ENCODE data around the gene METTL24. TPM values are rescaled to one million over a fixed set of nuclear protein-coding genes. Genes with fewer than 3 reads are reported as not detected.

METTL24 gene
- total RNA-seq, 1 experiment from 2014 or later: 0.61 TPM

GRCh38 chr6:110366975-110367374 lies 8.8 kb upstream of the METTL24 start:
- Histone ChIP-seq H3K9me3 (ENCODE audit: control insufficient read depth, low read depth, low read length) (no peaks in the 10 kb centered on the region), H2BK5ac (ENCODE audit: insufficient read length, low read length) (no peak overlapping the region), H3K23me2 (ENCODE audit: insufficient read length, low read depth, low read length, poor library complexity, severe bottlenecking) (no peaks in the 10 kb centered on the region), H2BK120ac (ENCODE audit: low read depth, low read length, poor library complexity, severe bottlenecking) (no peak overlapping the region), H3K27me3 (ENCODE audit: insufficient read depth, low read length) (no peaks in the 10 kb centered on the region), H2BK20ac (ENCODE audit: low read depth, low read length, poor library complexity, severe bottlenecking) (no peak overlapping the region), H3K79me2 (ENCODE audit: insufficient read depth, low read length) (no peaks in the 10 kb centered on the region), H3K18ac (ENCODE audit: insufficient read length, low read depth, low read length) (no peak overlapping the region), H3K79me1 (ENCODE audit: insufficient read depth, low read depth, low read length, poor library complexity, severe bottlenecking) (no peaks in the 10 kb centered on the region), H2BK12ac (ENCODE audit: insufficient read length, low read depth, low read length) (no peak overlapping the region), H3K9ac (ENCODE audit: extremely low read depth, insufficient read length, low read length) (no peak overlapping the region), H3K4me1 (ENCODE audit: insufficient read depth, low read length) (no peaks in the 10 kb centered on the region), H2AK5ac (ENCODE audit: insufficient read length, low read length) (no peak overlapping the region), H4K91ac (ENCODE audit: insufficient read length, low read depth, low read length) (no peak overlapping the region), H3K56ac (ENCODE audit: insufficient read length, low read depth, low read length) (no peak overlapping the region), H4K8ac (replicated peaks; ENCODE audit: insufficient read length, low read depth, low read length) (no peak overlapping the region), H4K20me1 (ENCODE audit: control insufficient read depth, insufficient read depth, insufficient read length) (no peaks in the 10 kb centered on the region), H3K14ac (ENCODE audit: insufficient read depth, low read length) (no peak overlapping the region; the same call in 1 of the 2 replicates), H3K23ac (ENCODE audit: insufficient read length, low read depth, low read length) (no peak overlapping the region), H3K4me2 (ENCODE audit: insufficient read depth, insufficient read length, low read length) (no peak overlapping the region), H3K4ac (ENCODE audit: low read depth, low read length) (no peak overlapping the region), H3K27ac (ENCODE audit: insufficient read length, low read depth, low read length) (no peak overlapping the region), H4K5ac (ENCODE audit: insufficient read length, low read depth, low read length) (no peak overlapping the region), H2AFZ (ENCODE audit: low read length) (no peak overlapping the region), H3T11ph (ENCODE audit: low read length) (no peak overlapping the region), H2BK15ac (ENCODE audit: low read depth, low read length) (no peak overlapping the region)
- no peak overlapping the region for H3K4me3 Mint-ChIP-seq
- no peak overlapping the region for H3K27ac Mint-ChIP-seq
- no peaks in the 10 kb centered on the region for H3K9me3 Mint-ChIP-seq
- peaks cover 44 to 53% of the 10 kb centered on the region in 2 experiments for H3K4me1 Mint-ChIP-seq
- WGBS (ENCODE audit: extremely low coverage, insufficient read length, low lambda C conversion rate): no CpG with 5 or more reads among the region's 2 CpGs
- no peak for DNase-seq
- peaks cover 5% of the 10 kb centered on the region; the same call in 1 of the 2 replicates for H3K27me3 Mint-ChIP-seq (ENCODE audit: low read depth)
- no peaks in the 10 kb centered on the region; a peak in 1 of 7 replicates for H3K36me3 Mint-ChIP-seq (ENCODE audit: insufficient read depth in 1 of 3, low read depth in 3 of 3)
- TF ChIP-seq, protein P1, sequence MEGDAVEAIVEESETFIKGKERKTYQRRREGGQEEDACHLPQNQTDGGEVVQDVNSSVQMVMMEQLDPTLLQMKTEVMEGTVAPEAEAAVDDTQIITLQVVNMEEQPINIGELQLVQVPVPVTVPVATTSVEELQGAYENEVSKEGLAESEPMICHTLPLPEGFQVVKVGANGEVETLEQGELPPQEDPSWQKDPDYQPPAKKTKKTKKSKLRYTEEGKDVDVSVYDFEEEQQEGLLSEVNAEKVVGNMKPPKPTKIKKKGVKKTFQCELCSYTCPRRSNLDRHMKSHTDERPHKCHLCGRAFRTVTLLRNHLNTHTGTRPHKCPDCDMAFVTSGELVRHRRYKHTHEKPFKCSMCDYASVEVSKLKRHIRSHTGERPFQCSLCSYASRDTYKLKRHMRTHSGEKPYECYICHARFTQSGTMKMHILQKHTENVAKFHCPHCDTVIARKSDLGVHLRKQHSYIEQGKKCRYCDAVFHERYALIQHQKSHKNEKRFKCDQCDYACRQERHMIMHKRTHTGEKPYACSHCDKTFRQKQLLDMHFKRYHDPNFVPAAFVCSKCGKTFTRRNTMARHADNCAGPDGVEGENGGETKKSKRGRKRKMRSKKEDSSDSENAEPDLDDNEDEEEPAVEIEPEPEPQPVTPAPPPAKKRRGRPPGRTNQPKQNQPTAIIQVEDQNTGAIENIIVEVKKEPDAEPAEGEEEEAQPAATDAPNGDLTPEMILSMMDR (conservative IDR thresholded peaks at IDR 0.05): no peak

Measured in H9 (cell line).